NCI-H748 treated with DMSO at 0.1 percent for 48 hours (cell line): ENCODE data around the gene CCDC68.
"Not testable (repeated sequence)": the region's sequence is repeated elsewhere in the genome, so short reads cannot be mapped to it uniquely, and the experiment has no call there.

Experiments
- DNase-seq: peaks from one replicate; lab custom pipeline; 2025; lab: John Stamatoyannopoulos, UW

Gene CCDC68

DNA sequence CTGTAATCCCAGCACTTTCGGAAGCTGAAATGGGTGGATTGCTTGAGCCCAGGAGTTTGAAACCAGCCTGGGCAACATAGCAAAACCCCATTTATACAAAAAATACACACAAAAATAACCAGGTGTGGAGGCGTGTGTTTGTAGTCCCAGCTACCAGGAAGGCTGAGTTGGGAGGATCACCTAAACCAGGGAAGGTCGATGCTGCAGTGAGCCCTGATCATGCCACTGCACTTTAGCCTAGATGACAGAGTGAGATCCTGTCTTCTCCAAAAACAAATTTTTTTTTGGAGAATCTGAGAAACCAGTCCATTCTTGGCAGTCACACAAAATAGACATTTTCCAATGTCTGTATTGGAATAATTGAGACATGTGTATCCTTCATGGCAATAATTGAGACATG is 84.2 kb downstream of the CCDC68 start:
- DNase-seq, result no peak

DNA sequence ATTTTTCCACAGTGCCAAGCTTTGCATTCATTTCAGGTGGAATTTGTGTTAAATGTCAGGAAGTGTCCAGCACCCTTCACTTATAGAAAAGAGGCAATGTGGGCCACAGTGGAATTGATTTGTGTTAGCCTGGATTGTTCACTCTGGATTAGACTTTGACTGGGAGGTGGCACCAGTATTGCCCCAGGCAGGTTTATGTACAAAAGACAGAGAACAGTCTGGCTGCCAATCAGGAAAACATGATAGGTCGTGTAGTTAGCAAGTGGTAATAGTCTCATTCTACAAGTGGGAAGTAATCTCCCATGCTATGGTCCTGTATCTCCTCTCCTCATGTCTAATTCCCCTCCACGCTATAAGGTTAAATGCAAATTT is 85.4 kb downstream of the CCDC68 start:
- DNase-seq, result no peak

DNA sequence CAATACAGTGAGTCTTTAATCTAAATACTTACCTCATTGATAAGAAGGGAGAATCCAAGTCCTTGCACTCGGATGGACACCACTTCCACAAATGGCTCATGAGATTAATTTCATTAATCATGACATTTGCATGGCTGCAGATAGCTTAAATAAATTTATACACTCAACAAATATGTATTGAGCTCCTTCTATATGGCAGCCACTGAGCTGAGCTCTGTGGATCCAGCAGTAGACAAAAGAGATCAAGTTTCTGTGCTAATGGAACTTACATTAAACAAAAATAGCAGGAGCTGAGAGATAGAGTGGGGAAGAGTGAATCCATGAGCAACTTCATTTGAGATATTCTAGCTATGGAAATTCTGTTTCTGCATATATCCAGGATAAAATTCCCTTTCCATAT is 86.6 kb downstream of the CCDC68 start:
- no peak for DNase-seq

DNA sequence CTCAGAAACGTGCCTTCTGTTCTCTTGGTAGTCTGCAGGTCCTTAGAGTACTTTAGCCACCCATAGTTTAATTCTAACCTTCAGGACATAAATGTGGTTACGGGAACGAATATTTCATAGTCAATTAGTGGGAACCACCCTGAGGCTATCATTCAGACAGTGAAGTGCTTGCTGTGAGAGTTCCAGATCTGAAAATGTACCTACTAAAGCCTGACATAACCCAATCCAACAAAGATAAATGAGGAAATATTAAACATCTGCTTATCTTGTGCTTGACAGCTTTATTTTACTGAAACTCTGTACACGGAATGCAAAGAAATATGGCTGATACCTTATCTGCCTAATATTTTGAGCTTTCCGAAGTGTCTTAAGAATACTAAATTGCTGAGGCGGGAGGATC is 88.0 kb downstream of the CCDC68 start:
- DNase-seq, result no peak

DNA sequence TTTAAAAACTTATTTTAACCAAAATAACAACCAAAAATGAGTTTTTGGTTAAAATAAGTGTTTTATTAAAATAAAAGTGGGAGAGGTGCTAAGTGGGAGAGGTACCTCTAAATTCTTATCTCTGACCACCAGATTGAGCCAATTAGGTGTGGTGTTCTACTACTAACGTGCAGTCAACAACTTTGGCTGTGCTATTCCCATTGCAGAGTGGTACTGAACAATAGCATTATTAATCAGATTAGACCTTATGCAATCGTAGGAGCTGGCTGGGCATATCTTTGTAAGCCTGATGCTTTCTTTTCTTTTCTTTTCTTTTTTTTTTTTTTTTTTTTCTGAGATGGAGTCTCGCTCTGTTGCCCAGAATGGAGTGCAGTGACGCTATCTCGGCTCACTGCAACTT is 92.1 kb downstream of the CCDC68 start:
- DNase-seq, result no peak

DNA sequence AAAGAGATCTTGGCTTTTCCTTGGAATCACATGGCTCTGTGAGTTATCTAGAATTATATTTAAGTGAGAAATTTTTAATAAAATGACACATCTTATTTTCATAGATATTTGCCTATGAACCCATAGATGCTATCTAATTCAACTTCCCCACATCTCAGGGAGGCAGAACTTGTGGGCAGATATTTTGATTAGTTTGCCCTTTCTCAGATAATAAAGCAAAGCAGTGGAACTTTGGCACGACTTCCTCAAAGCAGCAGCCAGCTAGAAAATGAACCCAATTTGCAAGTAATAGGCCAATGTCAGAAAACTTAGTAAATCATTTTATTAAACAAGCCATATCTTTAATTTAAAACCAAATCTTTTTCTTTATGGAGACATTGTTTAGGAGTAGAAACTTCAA is 98.3 kb downstream of the CCDC68 start:
- DNase-seq, result no peak

DNA sequence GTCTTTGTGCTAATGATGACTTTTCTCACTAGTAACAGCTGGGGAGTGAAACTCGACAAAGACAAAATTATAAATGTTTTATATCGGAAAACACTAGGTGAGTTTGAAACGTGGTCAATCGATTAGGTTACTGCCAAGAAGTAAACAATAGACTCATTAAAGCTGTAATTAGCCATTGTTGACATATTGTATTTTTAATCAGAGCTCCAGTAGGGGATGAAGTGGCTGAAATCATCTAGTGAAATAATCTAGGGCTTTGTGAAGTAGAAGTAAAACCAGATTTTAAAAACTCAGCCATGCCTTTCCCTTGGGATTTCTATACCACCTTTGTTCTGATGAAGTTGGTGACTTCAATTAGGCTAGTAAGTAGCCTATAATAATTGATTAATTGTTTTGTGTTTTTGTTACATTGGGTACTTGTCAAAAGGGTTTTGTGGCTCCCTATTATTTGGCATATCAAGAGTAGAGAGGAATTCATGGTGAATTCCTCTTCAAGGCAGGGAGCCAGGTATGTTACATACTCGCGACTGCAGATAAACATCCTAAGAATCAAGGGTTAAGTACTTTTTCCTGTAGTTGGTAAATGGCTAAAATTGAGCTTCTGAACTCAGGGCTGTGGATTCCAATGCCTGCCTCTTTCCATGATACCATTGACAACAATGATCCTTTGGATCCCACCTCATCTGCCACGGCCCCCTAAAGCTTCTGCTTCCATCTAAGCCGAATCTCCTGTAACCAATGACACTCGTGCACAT is 99.4 kb downstream of the CCDC68 start:
- no peak for DNase-seq

DNA sequence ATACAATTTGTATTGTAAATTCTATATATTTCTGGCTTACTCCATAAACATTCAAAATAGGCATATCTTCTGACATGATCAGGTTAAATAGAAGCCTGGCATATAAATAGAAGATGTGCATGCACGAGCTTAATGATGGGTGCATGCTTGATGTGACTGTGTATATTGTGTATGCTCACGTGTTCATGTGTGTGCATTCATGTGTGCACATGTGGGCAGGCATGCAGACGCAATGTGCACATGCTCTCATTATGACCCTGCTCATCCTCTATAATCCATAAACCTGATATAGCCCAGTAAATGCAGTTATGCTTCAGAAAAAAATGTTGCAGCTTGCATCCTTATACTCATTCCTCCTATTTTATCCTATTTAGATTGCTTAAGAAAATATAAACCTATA is 101.8 kb downstream of the CCDC68 start:
- DNase-seq, result no peak

DNA sequence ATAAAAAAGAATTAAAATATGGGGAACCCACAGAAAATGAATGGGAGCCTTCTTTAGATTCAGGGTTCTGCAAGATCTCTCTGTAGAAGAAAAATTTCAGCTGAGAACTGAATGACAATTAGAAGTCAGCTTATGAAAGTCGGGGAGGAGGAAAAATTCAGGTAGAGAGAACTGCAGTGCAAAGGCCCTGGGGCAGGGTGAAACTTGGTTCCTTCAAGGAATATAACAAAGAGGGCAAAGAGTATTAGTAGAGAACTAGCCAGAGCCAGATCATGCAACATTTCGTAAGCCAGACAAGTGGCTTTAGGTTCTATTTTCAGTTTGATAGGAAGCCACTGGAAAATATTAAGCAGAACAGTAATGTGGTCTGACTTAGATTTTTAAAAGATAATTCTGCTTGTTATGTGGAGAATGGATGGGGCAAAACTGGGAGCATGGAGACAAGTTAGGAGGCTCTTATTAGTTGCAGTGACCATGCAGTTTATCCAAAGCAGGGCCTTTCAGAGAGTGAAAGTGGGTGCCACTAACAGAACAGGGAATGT is 103.1 kb downstream of the CCDC68 start:
- no peak for DNase-seq

DNA sequence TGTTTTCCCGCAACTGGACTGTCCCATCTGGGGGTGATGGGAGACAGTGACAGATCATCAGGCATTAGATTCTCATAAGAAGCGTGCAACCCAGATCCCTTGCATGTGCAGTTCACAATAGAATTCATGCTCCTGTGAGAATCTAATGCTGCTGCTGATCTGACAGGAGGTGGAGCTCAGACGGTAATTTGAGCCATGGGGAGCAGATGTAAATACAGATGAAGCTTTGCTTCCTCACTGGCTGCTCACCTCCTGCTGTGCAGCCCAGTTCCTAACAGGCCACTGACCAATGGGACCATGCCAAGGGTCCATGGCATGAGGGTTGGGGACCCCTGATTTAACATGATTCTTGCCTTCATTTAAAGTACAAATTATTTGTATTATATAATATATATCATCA is 104.2 kb downstream of the CCDC68 start:
- not testable (repeated sequence) for DNase-seq

DNA sequence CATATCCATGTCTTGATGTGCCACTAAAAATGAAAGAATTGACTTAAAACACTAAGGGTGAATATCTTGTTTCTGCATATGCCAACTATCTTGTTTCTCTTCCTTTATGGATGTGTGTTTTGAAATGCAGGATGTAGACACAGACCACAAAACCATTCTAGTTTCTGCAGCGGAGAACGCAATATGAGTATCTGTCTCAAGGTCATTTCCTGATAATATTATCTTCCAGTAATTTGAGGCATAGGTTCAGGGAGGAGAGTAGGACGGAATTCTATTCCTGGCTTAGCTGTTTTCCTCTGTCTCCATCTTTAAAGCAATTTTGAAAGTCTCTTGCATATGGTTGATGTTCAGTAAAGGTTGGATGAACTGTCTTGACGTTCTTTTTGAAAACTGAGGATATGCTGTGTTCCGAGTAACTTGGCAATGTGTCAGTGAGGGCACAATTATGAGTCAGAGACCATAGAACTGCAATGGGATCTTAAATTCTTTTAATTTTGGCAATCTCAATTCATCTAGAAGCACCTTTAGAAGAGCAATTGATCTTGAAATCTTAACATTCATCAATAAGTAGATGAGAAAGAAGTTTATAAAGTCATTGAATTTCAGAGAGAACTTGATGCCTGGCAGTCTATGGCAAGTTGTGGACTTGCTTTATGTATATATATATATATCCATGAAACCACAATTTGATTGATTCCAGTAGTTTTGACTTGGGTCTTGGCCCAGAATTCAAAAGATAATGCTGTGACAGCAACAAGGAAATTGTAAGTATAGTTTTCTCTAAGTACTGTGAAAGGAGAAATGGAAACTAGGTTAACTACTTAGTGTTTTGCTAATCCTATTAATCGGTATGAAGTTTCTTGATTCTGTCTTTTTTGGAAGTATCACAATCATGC is 106.2 kb downstream of the CCDC68 start:
- no peak for DNase-seq
